ENCODE results near the gene TOGARAM1.

DNA sequence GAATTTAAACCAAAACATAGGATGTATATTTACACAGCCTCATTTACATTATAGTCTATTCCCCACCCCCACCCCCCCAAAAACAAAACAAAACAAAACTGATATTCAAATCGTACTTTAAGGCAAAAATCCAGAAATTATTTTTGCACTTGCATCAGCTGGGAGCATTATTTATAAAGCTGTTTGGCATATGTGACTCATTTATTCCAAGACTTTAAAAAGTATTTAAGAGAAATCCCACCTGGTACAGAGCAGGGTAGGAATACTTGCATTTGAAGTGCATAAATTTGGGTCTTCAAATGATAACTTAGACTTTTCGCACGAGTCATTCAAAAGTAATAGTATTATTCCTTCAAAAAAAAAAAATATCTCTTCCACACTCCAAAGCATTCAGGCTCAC is 1.3 kb upstream of the TOGARAM1 start:
- TF ChIP-seq, protein P1, sequence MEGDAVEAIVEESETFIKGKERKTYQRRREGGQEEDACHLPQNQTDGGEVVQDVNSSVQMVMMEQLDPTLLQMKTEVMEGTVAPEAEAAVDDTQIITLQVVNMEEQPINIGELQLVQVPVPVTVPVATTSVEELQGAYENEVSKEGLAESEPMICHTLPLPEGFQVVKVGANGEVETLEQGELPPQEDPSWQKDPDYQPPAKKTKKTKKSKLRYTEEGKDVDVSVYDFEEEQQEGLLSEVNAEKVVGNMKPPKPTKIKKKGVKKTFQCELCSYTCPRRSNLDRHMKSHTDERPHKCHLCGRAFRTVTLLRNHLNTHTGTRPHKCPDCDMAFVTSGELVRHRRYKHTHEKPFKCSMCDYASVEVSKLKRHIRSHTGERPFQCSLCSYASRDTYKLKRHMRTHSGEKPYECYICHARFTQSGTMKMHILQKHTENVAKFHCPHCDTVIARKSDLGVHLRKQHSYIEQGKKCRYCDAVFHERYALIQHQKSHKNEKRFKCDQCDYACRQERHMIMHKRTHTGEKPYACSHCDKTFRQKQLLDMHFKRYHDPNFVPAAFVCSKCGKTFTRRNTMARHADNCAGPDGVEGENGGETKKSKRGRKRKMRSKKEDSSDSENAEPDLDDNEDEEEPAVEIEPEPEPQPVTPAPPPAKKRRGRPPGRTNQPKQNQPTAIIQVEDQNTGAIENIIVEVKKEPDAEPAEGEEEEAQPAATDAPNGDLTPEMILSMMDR (IDR thresholded peaks at IDR 0.05), result no peak
- TF ChIP-seq, protein P2, sequence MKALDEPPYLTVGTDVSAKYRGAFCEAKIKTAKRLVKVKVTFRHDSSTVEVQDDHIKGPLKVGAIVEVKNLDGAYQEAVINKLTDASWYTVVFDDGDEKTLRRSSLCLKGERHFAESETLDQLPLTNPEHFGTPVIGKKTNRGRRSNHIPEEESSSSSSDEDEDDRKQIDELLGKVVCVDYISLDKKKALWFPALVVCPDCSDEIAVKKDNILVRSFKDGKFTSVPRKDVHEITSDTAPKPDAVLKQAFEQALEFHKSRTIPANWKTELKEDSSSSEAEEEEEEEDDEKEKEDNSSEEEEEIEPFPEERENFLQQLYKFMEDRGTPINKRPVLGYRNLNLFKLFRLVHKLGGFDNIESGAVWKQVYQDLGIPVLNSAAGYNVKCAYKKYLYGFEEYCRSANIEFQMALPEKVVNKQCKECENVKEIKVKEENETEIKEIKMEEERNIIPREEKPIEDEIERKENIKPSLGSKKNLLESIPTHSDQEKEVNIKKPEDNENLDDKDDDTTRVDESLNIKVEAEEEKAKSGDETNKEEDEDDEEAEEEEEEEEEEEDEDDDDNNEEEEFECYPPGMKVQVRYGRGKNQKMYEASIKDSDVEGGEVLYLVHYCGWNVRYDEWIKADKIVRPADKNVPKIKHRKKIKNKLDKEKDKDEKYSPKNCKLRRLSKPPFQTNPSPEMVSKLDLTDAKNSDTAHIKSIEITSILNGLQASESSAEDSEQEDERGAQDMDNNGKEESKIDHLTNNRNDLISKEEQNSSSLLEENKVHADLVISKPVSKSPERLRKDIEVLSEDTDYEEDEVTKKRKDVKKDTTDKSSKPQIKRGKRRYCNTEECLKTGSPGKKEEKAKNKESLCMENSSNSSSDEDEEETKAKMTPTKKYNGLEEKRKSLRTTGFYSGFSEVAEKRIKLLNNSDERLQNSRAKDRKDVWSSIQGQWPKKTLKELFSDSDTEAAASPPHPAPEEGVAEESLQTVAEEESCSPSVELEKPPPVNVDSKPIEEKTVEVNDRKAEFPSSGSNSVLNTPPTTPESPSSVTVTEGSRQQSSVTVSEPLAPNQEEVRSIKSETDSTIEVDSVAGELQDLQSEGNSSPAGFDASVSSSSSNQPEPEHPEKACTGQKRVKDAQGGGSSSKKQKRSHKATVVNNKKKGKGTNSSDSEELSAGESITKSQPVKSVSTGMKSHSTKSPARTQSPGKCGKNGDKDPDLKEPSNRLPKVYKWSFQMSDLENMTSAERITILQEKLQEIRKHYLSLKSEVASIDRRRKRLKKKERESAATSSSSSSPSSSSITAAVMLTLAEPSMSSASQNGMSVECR (CRISPR knock-in tag; IDR thresholded peaks at IDR 0.05; ENCODE audit: borderline replicate concordance), result no peak
- TF ChIP-seq CREB1 (CRISPR knock-in tag; IDR thresholded peaks at IDR 0.05) (no peak), ZNF138 (CRISPR knock-in tag; conservative IDR thresholded peaks at IDR 0.05) (no peak), ZNF416 (CRISPR knock-in tag; IDR thresholded peaks at IDR 0.05) (no peak), SOX15 (CRISPR knock-in tag; IDR thresholded peaks at IDR 0.05) (no peak), TEAD4 (CRISPR knock-in tag; IDR thresholded peaks at IDR 0.05) (no peak), JUN (CRISPR knock-in tag; IDR thresholded peaks at IDR 0.05) (no peak), ZNF121 (CRISPR knock-in tag; IDR thresholded peaks at IDR 0.05) (no peak), TP53 (CRISPR knock-in tag; IDR thresholded peaks at IDR 0.05) (no peak), SMAD4 (CRISPR knock-in tag; IDR thresholded peaks at IDR 0.05) (no peak)
- TF ChIP-seq, protein P3, sequence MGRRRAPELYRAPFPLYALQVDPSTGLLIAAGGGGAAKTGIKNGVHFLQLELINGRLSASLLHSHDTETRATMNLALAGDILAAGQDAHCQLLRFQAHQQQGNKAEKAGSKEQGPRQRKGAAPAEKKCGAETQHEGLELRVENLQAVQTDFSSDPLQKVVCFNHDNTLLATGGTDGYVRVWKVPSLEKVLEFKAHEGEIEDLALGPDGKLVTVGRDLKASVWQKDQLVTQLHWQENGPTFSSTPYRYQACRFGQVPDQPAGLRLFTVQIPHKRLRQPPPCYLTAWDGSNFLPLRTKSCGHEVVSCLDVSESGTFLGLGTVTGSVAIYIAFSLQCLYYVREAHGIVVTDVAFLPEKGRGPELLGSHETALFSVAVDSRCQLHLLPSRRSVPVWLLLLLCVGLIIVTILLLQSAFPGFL (CRISPR knock-in tag; IDR thresholded peaks at IDR 0.05; ENCODE audit: borderline replicate concordance), result no peak
- TF ChIP-seq, protein P4, sequence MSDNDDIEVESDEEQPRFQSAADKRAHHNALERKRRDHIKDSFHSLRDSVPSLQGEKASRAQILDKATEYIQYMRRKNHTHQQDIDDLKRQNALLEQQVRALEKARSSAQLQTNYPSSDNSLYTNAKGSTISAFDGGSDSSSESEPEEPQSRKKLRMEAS (CRISPR knock-in tag; IDR thresholded peaks at IDR 0.05), result no peak

Data from WTC11 (cell line).